ENCODE results near the gene PABPC3. TPM values are rescaled to one million over a fixed set of nuclear protein-coding genes. Genes with fewer than 3 reads are reported as not detected.

The PABPC3 gene
- total and polyA plus RNA-seq, 2 of the 8 experiments (the other 6 are each of a cell fraction or from before 2014, with no cell fraction given): 0.18 to 0.48 TPM

GRCh38 chr13:25112695-25113255, 16.8 kb downstream of the PABPC3 start (continued):
- TF ChIP-seq CHD7 (IDR thresholded peaks at IDR 0.05; ENCODE audit: insufficient replicate concordance, low read length): no peak
- no peak for TF ChIP-seq SIX5 (IDR thresholded peaks at IDR 0.05; ENCODE audit: low read depth, low read length)
- no peak for TF ChIP-seq NANOG (IDR thresholded peaks at IDR 0.05; ENCODE audit: insufficient read depth, low read depth, low read length, poor library complexity, severe bottlenecking)
- TF ChIP-seq ATF3 (IDR thresholded peaks at IDR 0.05; ENCODE audit: insufficient read depth, low read depth, low read length): no peak
- no peak for TF ChIP-seq SAP30 (IDR thresholded peaks at IDR 0.05; ENCODE audit: insufficient read depth, insufficient replicate concordance, low read length)
- TF ChIP-seq PHF8 (conservative IDR thresholded peaks at IDR 0.05; ENCODE audit: low read depth, low read length): no peak
- TF ChIP-seq CHD2 (IDR thresholded peaks at IDR 0.05; ENCODE audit: low read length): no peak
- TF ChIP-seq GTF2F1 (IDR thresholded peaks at IDR 0.05; ENCODE audit: borderline replicate concordance, low read depth, low read length): no peak
- no peak for TF ChIP-seq E2F6 (IDR thresholded peaks at IDR 0.05)
- TF ChIP-seq ASH2L (IDR thresholded peaks at IDR 0.05; ENCODE audit: low read length): no peak
